Aortic smooth muscle cell (primary cell): ENCODE data around the gene KCND3. TPM values are rescaled to one million over a fixed set of nuclear protein-coding genes. Genes with fewer than 3 reads are reported as not detected.

Source experiments
- total RNA-seq: library from RNA; depleted of rRNA; stranded (reverse); fragments of >200 nt; gene quantifications from 2 replicates; pipeline ENCODE4 v1.2.3, GENCODE V29; 2014

The KCND3 gene
- under 0.01 and 0.26 TPM in 2 replicates for total RNA-seq

DNA sequence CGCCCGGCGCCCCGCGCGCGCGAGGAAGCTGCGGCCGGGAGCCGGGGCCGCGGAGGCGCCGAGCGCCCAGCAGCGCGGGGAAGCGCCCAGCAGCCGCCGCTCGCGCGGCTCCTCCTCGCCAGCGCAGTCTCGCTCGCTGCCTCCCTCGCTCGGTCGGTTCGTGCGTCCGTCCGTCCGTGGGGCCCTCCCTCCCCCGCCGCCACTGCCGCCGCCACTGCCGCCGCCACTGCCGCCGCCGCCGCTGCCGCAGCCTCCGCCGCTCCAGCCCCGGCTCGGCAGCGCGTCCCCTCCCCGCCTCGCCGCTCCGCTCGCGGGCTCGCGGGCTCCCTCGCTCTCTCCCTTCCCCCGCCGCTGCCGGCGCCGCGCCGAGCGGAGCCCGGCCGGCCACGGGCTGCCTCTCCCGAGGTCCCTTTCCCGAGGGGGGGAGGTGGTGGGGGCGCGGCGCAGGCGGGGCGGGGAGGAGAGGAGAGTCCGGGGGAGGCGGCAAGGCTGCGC lies at the start of gene KCND3:
Gene KCND3 (minus strand): TSS at position 138 of the 495 bp plus-strand sequence.

DNA sequence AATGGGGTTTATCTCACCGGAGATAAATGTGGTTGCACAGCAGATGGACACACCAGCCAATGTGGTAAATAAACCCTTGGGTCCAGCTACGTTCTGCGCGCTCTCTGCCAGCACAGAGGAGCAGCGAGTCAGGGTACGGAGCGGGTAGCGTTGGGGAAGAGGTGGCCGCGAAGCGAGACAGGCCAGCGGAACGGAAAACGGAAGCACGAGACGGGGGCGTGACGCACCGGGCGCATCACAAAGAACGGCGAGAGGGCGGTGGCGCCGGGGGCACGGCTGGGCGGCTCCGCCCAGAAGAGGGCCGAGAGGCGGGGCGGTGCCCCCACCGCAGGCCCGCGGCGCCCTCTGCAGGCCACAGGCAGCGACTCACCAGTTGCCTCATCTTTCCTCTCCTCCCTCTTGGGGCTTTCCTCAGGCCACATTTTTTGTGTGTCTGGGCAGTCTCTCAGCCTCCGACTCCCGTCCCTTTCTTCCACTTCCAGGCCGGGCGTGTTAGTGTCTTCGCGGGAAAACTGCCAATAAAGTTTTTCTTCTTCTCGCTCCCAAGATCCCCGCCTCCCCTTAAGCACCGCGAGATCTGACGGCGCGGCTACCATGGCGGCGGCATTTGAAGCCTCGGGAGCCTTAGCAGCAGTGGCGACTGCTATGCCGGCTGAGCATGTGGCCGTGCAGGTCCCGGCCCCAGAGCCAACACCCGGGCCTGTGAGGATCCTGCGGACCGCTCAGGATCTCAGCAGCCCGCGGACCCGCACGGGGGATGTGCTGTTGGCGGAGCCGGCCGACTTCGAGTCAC lies 233.9 kb downstream of the KCND3 start, which contains the start of gene DDX20:
Gene DDX20 (plus strand): TSS at position 571 of the 793 bp plus-strand sequence. CDS start 24 bp downstream, at position 595.

DNA sequence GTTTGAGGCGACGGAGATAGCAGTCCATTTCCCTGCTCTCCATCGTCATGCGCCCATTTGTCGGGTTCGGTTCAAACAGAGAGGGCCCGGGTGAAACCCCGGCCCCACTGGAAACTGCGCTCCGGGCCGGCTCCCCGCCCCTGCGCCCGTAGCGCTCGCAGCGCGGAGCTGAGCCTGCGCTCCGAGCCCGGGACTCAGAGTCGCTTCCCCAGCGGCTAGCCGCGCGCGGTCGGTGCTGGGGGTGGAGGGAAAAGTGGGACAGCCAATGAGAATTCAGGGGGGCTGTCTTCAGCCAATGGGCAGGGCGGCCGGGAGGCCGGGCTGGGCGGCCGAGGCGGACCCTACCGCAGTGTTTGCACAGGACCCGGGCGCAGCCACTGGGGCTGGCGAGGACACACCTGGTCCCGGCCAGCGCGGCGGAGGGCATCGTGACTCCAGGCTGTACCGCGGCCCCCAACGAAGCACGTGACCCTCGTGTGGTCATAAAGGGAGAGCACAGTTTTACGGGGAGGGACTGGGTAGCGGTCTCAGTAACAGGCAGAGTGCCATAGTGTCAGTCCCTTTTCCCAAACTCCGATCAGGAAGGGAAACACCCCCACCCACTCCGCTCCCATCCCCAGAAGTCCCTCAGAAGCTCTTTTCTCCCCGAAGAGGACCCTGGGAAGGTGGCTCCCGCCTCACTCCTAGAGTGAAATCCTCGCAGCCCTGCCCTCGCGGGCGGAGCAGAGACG lies 250.1 kb downstream of the KCND3 start, which contains the start of gene INKA2:
Gene INKA2 (minus strand): TSS at position 202 of the 731 bp plus-strand sequence. CDS start 153 bp downstream, at position 49.

Other genes with a start within 250 kb of the KCND3 start
- gene DDX20, start 233.8 kb downstream of the KCND3 start, total RNA-seq, result 8.1 and 13.3 TPM in 2 replicates